Measurements from ENCODE around the gene VPS13D. TPM values are rescaled to one million over a fixed set of nuclear protein-coding genes. Genes with fewer than 3 reads are reported as not detected.

Gene VPS13D
- polyA plus RNA-seq, 3 donors = 3.6 to 20.2 (median 5.1) TPM

- peaks cover 0 to 4% (median 0%) of the 10 kb centered on the region in 3 donors for H3K27me3 Mint-ChIP-seq (ENCODE audit: low read depth in 3 of 3)
- Histone ChIP-seq H3K27ac (ENCODE audit: low read depth in 1 of 2, low read length in 2 of 2) (no peak overlapping the region), H3K4me3 (replicated peaks in 1 of 3; ENCODE audit: low read depth in 2 of 3, low read length in 3 of 3) (no peak overlapping the region), H4K20me1 (ENCODE audit: insufficient read depth, low read length) (peaks cover 6% of the 10 kb centered on the region), H3K4me2 (replicated peaks; ENCODE audit: extremely low read depth, low read length, poor library complexity, severe bottlenecking) (no peak overlapping the region), H3K9me3 (replicated peaks in 1 of 2; ENCODE audit: control insufficient read depth in 1 of 2, insufficient read depth in 1 of 2, low read length in 2 of 2) (no peaks in the 10 kb centered on the region), H3K4me1 (ENCODE audit: control insufficient read depth in 1 of 2, insufficient read depth in 2 of 2, low read length in 2 of 2) (no peaks in the 10 kb centered on the region), H3K36me3 (replicated peaks in 1 of 2; ENCODE audit: control insufficient read depth in 1 of 2, insufficient read depth in 2 of 2, low read length in 2 of 2) (peaks cover 10 to 84% of the 10 kb centered on the region in 2 donors), H3K27me3 (ENCODE audit: control insufficient read depth in 2 of 2, insufficient read depth in 2 of 2, low read length in 2 of 2) (no peaks in the 10 kb centered on the region), H3K79me2 (ENCODE audit: insufficient read depth, low read length) (no peaks in the 10 kb centered on the region), H2AFZ (ENCODE audit: insufficient read depth, low read depth, low read length, poor library complexity, severe bottlenecking) (no peak overlapping the region), H3K9ac (ENCODE audit: insufficient read depth, low read length, poor library complexity, severe bottlenecking) (no peak overlapping the region)
- TF ChIP-seq CTCF (IDR thresholded peaks at IDR 0.05) = no peak
- H3K36me3 Mint-ChIP-seq = peaks cover 45 to 46% of the 10 kb centered on the region in 2 donors
- H3K4me1 Mint-ChIP-seq = peaks cover 11% of the 10 kb centered on the region
- WGBS (ENCODE audit: insufficient coverage) = no CpG with 5 or more reads among the region's 4 CpGs
- H3K9me3 Mint-ChIP-seq = no peaks in the 10 kb centered on the region
- no peak overlapping the region for H3K27ac Mint-ChIP-seq
- intact Hi-C loops (cut with micrococcal nuclease) = no loop called here
- no peak overlapping the region for H3K4me3 Mint-ChIP-seq
- DNase-seq = no peak
Measured at GRCh38 chr1:12450756-12451559, 221.1 kb downstream of the VPS13D start.

- Histone ChIP-seq H3K4me3 (replicated peaks in 1 of 3; ENCODE audit: low read depth in 2 of 3, low read length in 3 of 3) (no peak overlapping the region), H3K4me1 (ENCODE audit: control insufficient read depth in 1 of 2, insufficient read depth in 2 of 2, low read length in 2 of 2) (no peaks in the 10 kb centered on the region), H3K9ac (ENCODE audit: insufficient read depth, low read length, poor library complexity, severe bottlenecking) (no peak overlapping the region), H3K27me3 (ENCODE audit: control insufficient read depth in 2 of 2, insufficient read depth in 2 of 2, low read length in 2 of 2) (no peaks in the 10 kb centered on the region), H3K79me2 (ENCODE audit: insufficient read depth, low read length) (no peaks in the 10 kb centered on the region), H3K27ac (ENCODE audit: low read depth in 1 of 2, low read length in 2 of 2) (no peak overlapping the region), H3K9me3 (replicated peaks in 1 of 2; ENCODE audit: control insufficient read depth in 1 of 2, insufficient read depth in 1 of 2, low read length in 2 of 2) (no peaks in the 10 kb centered on the region), H3K36me3 (replicated peaks in 1 of 2; ENCODE audit: control insufficient read depth in 1 of 2, insufficient read depth in 2 of 2, low read length in 2 of 2) (peaks cover 14 to 86% of the 10 kb centered on the region in 2 donors), H3K4me2 (replicated peaks; ENCODE audit: extremely low read depth, low read length, poor library complexity, severe bottlenecking) (no peak overlapping the region), H4K20me1 (ENCODE audit: insufficient read depth, low read length) (peaks cover 6% of the 10 kb centered on the region), H2AFZ (ENCODE audit: insufficient read depth, low read depth, low read length, poor library complexity, severe bottlenecking) (no peak overlapping the region)
- Mint-ChIP-seq H3K27me3 (ENCODE audit: low read depth in 3 of 3) (peaks cover 0 to 4% (median 0%) of the 10 kb centered on the region in 3 donors), H3K27ac (no peak overlapping the region), H3K4me1 (peaks cover 11% of the 10 kb centered on the region), H3K9me3 (no peaks in the 10 kb centered on the region), H3K36me3 (peaks cover 46 to 48% of the 10 kb centered on the region in 2 donors), H3K4me3 (no peak overlapping the region)
- WGBS (ENCODE audit: insufficient coverage) = 100% methylated on average over 2 of the region's 3 CpGs
- intact Hi-C loops (cut with micrococcal nuclease) = no loop called here
- no peak for TF ChIP-seq CTCF (IDR thresholded peaks at IDR 0.05)
- DNase-seq = no peak
Measured at GRCh38 chr1:12451560-12451900, 221.7 kb downstream of the VPS13D start.

Measured in CD14-positive monocyte (primary cell).